Retinal pigment epithelial cell (primary cell): Measurements from ENCODE around the gene CACNA1F.

ENCODE experiments used
- DNase-seq: peaks from one replicate; pipeline ENCODE4 v3.0.0-alpha.2; 2010; ENCODE audit warnings: low read depth
- H3K4me3 ChIP-seq: 2 replicates; pipeline ENCODE4 v1.5.1; 2011; ENCODE audit warnings: mild to moderate bottlenecking, low read length, control low read depth, moderate library complexity
- TF ChIP-seq, protein P1 (sequence below): conservative IDR thresholded peaks from 2 replicates; pipeline ENCODE4 v1.5.1; 2011; ENCODE audit warnings: low read depth, low read length, control low read depth, inconsistent platforms

The CACNA1F gene

GRCh38 chrX:49233176-49233575 is at the start of gene CACNA1F:
CACNA1F (minus strand) TSS chrX:49233340; CDS start chrX:49233309, 31 bp downstream.
- DNase-seq = no peak
- H3K4me3 ChIP-seq = no peak within 1 kb of the TSS
- TF ChIP-seq, protein P1, sequence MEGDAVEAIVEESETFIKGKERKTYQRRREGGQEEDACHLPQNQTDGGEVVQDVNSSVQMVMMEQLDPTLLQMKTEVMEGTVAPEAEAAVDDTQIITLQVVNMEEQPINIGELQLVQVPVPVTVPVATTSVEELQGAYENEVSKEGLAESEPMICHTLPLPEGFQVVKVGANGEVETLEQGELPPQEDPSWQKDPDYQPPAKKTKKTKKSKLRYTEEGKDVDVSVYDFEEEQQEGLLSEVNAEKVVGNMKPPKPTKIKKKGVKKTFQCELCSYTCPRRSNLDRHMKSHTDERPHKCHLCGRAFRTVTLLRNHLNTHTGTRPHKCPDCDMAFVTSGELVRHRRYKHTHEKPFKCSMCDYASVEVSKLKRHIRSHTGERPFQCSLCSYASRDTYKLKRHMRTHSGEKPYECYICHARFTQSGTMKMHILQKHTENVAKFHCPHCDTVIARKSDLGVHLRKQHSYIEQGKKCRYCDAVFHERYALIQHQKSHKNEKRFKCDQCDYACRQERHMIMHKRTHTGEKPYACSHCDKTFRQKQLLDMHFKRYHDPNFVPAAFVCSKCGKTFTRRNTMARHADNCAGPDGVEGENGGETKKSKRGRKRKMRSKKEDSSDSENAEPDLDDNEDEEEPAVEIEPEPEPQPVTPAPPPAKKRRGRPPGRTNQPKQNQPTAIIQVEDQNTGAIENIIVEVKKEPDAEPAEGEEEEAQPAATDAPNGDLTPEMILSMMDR = no peak

DNA sequence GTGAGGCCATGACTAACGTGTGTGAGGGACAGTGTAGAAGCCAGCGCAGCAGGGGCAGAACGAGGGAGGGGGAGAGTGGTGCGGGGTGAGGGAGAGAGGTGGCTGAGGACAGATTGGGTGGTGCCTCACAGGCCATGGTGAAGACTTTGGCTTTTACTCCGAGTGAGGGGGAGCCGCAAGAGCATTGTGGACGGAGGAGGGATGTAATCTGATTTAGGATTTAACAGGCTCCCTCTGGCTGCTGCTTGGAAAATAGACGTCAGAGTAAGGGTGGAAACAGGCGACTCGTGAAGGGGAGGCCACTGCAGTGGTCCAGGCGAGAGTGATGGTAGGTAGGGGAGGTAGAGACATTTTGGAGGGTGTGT is 49.5 kb upstream of the CACNA1F start:
- no peak for DNase-seq
- no peak overlapping the region for H3K4me3 ChIP-seq
- TF ChIP-seq, protein P1 = peak; percentile 36

DNA sequence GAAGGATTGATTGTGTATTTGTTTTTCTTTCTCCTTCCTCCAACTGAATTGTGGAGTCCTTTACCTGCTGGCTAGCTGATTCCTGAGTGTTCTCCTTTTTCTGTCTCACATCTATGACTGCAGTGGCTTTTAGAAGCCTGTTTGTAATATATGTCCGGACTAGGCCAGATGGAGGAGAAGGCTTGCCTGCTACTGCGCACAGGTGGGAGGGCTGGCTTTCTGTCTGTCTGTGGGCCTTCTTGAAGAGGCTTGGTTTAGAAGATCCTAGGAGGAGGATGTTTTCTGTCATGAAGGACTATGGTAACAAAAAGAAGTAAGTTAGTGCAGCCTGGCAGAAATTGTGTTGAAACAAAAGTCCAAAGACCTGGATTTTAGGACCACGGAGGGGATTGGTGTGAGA is 44.9 kb upstream of the CACNA1F start:
- H3K4me3 ChIP-seq = no peak overlapping the region

GRCh38 chrX:49277535-49277830 is 44.3 kb upstream of the CACNA1F start:
- TF ChIP-seq, protein P1 = no peak
- DNase-seq = no peak

More for the DNA sequence above, 44.9 kb upstream of the CACNA1F start:
- no peak for DNase-seq
- TF ChIP-seq, protein P1 = no peak

DNA sequence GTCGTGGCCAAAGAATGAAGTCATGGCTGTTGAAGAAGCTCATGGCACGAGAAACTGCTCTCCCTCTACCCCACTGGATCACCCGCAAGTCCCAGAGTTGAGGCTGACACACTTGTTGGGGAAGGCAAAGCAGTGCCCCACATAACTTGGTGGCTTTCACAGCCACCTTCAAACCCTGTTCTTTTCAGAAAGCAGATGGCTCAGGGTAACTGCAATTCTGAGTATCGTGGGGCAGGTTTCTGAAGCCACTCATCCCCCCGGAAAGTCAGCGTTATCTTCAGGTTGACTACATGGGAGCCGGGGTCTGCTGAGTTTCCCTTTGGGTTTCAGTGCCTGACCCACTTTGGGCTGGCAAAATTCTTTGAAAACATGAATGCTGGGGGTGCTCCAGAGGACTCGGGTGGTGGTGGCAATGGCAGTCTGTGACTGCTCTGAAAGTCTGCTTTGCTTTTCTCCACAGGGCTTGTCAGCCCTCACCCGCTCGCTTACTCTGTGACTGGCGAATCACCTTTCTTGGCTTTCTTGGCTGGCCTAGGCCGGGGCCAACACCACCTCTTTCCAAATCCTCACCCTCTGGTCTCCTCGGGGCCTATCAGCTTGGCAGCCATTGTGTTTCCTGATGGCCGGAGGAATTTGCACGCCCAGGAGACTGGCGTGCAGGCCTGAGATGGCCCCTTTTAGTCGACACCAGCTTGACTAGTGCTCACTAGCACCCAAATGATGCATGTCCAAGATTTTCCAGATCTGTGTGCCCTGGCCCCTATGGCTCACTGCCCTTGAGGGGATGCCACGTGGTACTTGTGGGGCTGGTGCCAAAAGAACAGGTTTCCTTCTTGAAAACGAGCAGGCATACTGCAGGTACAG is 43.8 kb upstream of the CACNA1F start:
- no peak for DNase-seq
- TF ChIP-seq, protein P1 = no peak
- H3K4me3 ChIP-seq = no peak overlapping the region

More at GRCh38 chrX:49277535-49277830, 44.3 kb upstream of the CACNA1F start:
- no peak overlapping the region for H3K4me3 ChIP-seq

DNA sequence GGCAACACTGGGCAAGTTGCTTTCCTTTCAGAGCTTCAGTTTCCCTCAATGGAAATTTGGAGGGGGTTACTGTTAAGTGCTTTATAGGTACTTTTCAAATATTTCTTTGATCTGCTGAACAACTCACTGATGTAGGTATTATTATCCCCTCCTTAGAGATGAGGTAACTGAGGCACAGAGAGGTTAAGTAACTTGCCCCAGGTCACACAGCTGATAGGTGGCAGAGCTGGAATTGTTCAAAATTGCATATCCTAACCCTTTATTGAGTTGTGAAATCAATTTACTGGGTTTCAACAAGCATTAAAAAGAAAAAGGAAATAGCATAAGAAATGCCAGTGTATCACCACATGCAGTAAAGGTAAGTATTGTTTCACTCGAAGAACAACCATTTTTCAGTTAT is 43.1 kb upstream of the CACNA1F start:
- no peak for DNase-seq
- TF ChIP-seq, protein P1 = no peak
- no peak overlapping the region for H3K4me3 ChIP-seq

- no peak overlapping the region for H3K4me3 ChIP-seq
- DNase-seq = no peak
These were observed 40.1 kb upstream of the CACNA1F start for GRCh38 chrX:49273181-49273727.

More at GRCh38 chrX:49273181-49273727, 40.1 kb upstream of the CACNA1F start:
- TF ChIP-seq, protein P1 = no peak
